ENCODE results near the gene CD80.
"Not testable (repeated sequence)": the region's sequence is repeated elsewhere in the genome, so short reads cannot be mapped to it uniquely, and the experiment has no call there.

The CD80 gene

GRCh38 chr3:119570229-119570628 lies 10.8 kb upstream of the CD80 start:
- DNase-seq (ENCODE audit: low read depth): peak; percentile 10
- TF ChIP-seq, protein P1, sequence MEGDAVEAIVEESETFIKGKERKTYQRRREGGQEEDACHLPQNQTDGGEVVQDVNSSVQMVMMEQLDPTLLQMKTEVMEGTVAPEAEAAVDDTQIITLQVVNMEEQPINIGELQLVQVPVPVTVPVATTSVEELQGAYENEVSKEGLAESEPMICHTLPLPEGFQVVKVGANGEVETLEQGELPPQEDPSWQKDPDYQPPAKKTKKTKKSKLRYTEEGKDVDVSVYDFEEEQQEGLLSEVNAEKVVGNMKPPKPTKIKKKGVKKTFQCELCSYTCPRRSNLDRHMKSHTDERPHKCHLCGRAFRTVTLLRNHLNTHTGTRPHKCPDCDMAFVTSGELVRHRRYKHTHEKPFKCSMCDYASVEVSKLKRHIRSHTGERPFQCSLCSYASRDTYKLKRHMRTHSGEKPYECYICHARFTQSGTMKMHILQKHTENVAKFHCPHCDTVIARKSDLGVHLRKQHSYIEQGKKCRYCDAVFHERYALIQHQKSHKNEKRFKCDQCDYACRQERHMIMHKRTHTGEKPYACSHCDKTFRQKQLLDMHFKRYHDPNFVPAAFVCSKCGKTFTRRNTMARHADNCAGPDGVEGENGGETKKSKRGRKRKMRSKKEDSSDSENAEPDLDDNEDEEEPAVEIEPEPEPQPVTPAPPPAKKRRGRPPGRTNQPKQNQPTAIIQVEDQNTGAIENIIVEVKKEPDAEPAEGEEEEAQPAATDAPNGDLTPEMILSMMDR (IDR thresholded peaks at IDR 0.05; ENCODE audit: low read depth, low read length): no peak
- TF ChIP-seq MYC (IDR thresholded peaks at IDR 0.05; ENCODE audit: low read depth, low read length): no peak
- no peak for TF ChIP-seq MAX (IDR thresholded peaks at IDR 0.05; ENCODE audit: low read depth, low read length)
- no peak overlapping the region for H3K4me3 ChIP-seq (ENCODE audit: low read depth, low read length)

GRCh38 chr3:119569156-119569555 lies 9.7 kb upstream of the CD80 start:
- no peak for TF ChIP-seq MYC (IDR thresholded peaks at IDR 0.05; ENCODE audit: low read depth, low read length)
- no peak for TF ChIP-seq MAX (IDR thresholded peaks at IDR 0.05; ENCODE audit: low read depth, low read length)
- TF ChIP-seq, protein P1 (IDR thresholded peaks at IDR 0.05; ENCODE audit: low read depth, low read length): no peak
- no peak for TF ChIP-seq POLR2A (IDR thresholded peaks at IDR 0.05; ENCODE audit: extremely low read depth, insufficient read length)
- H3K4me3 ChIP-seq (ENCODE audit: low read depth, low read length): no peak overlapping the region
- no peak for DNase-seq (ENCODE audit: low read depth)

DNA sequence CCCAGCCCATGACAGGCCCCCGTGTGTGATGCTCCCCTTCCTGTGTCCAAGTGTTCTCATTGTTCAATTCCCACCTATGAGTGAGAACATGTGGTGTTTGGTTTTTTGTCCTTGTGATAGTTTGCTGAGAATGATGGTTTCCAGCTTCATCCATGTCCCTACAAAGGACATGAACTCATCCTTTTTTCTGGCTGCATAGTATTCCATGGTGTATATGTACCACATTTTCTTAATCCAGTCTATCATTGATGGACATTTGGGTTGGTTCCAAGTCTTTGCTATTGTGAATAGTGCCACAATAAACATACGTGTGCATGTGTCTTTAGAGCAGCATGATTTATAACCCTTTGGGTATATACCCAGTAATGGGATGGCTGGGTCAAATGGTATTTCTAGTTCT lies 3.9 kb upstream of the CD80 start:
- DNase-seq (ENCODE audit: low read depth); H3K4me3 ChIP-seq (ENCODE audit: low read depth, low read length): not testable (repeated sequence)

DNA sequence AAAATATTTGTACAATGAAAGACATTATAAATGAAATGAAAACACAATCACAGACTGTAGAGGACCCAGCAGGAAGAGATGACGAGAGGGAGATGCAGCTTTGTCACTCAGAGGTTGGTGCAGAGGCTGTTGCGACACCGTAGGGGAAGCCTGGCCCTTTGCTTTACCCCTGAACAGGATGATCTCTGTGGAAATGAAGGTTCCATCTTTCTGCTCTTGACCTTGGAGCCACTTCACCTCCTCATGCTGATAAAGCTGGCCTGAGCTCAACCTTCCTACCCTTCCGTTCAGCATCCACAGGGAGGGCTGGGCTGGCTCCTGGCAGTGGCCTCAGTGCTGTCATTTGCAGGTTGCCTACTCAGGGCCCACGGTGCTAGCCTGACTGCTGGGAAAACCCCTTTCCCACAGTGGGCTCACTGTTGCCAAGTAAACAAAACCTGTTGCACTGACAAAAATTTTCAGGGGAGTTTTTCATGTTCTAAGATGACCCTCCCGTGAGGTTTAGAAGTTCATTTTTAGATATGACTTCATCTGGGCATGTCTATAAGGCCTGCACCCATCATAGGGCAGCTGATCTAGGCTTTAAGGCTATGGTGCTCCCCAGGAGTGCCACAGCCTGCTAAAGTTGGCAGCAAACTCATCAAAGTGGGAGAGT lies 3.0 kb upstream of the CD80 start:
- TF ChIP-seq MYC (IDR thresholded peaks at IDR 0.05; ENCODE audit: low read depth, low read length) (no peak), MAX (IDR thresholded peaks at IDR 0.05; ENCODE audit: low read depth, low read length) (no peak), POLR2A (IDR thresholded peaks at IDR 0.05; ENCODE audit: extremely low read depth, insufficient read length) (no peak)
- TF ChIP-seq, protein P1 (IDR thresholded peaks at IDR 0.05; ENCODE audit: low read depth, low read length): no peak
- peak; percentile 68 for DNase-seq (ENCODE audit: low read depth)
- no peak overlapping the region for H3K4me3 ChIP-seq (ENCODE audit: low read depth, low read length)

GRCh38 chr3:119560160-119560559 lies 746 bp upstream of the CD80 start:
- no peak overlapping the region for H3K4me3 ChIP-seq (ENCODE audit: low read depth, low read length)

DNA sequence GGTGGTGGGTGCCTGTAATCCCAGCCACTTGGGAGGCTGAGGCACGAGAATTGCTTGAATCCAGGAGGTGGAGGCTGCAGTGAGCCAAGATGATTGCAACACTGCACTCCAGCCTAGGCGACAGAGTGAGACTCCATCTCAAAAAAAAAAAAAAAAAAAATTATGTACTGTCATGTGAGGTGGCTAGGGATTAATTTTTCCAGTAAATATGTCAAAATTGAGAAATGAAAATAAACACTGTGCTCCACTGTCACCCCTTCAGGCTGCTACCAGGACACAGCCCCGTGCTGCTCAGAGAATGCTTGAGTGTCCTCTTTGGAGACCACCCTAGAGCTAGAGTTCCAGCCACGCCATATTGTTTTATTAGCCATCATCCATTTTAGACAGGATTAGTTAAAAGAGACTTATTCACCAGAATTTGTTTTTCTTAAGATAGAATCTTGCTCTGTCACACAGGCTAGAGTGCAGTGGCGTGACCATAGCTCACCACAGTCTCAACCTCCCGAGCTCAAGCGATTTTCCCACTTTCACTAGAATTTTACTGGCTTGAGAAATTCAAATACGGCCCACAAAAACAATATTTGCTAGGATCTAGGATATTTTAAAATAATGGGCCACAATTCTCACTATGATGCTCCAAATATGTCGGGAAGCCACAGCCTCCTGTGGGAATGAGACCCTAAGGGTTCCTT lies 642 bp downstream of the CD80 start:
- TF ChIP-seq MYC (IDR thresholded peaks at IDR 0.05; ENCODE audit: low read depth, low read length): no peak
- DNase-seq (ENCODE audit: low read depth): no peak
- H3K4me3 ChIP-seq (ENCODE audit: low read depth, low read length): no peak overlapping the region

More at GRCh38 chr3:119560160-119560559, 746 bp upstream of the CD80 start:
- TF ChIP-seq POLR2A (IDR thresholded peaks at IDR 0.05; ENCODE audit: extremely low read depth, insufficient read length) (no peak), MYC (IDR thresholded peaks at IDR 0.05; ENCODE audit: low read depth, low read length) (no peak)
- TF ChIP-seq, protein P1 (IDR thresholded peaks at IDR 0.05; ENCODE audit: low read depth, low read length): no peak
- DNase-seq (ENCODE audit: low read depth): no peak

- no peak overlapping the region for H3K4me3 ChIP-seq (ENCODE audit: low read depth, low read length)
- TF ChIP-seq MYC (IDR thresholded peaks at IDR 0.05; ENCODE audit: low read depth, low read length) (no peak), MAX (IDR thresholded peaks at IDR 0.05; ENCODE audit: low read depth, low read length) (no peak), POLR2A (IDR thresholded peaks at IDR 0.05; ENCODE audit: extremely low read depth, insufficient read length) (no peak)
- TF ChIP-seq, protein P1 (IDR thresholded peaks at IDR 0.05; ENCODE audit: low read depth, low read length): no peak
- DNase-seq (ENCODE audit: low read depth): no peak
Observed at GRCh38 chr3:119557877-119558269, 1.5 kb downstream of the CD80 start.
